SJCRH30 (cell line): ENCODE data around the gene GPC6. TPM values are rescaled to one million over a fixed set of nuclear protein-coding genes. Genes with fewer than 3 reads are reported as not detected.
A peak's percentile ranks its signal among the peaks of the same experiment; 100 is the strongest.
"Not testable (repeated sequence)": the region's sequence is repeated elsewhere in the genome, so short reads cannot be mapped to it uniquely, and the experiment has no call there.

Experiments
- DNase-seq, 2 experiments: peaks; one replicate each; pipeline ENCODE4 v3.0.0-alpha.2; 2015 to 2020
- H3K27ac ChIP-seq: fragments of 250-450 bp; sonication (Bioruptor Pico); 2 replicates; pipeline ENCODE4 v1.5.1; 2020; ENCODE audit warnings: mild to moderate bottlenecking, moderate library complexity
- H3K27me3 ChIP-seq: fragments of 250-450 bp; sonication (Bioruptor Pico); 2 replicates; pipeline ENCODE4 v1.5.1; 2020; ENCODE audit warnings: mild to moderate bottlenecking, moderate library complexity
- H3K36me3 ChIP-seq: fragments of 250-450 bp; sonication (Bioruptor Pico); 2 replicates; pipeline ENCODE4 v1.5.1; 2020; ENCODE audit warnings: mild to moderate bottlenecking, moderate library complexity
- H3K4me1 ChIP-seq: fragments of 250-450 bp; sonication (Bioruptor Pico); 2 replicates; pipeline ENCODE4 v1.5.1; 2020; ENCODE audit warnings: mild to moderate bottlenecking, moderate library complexity
- H3K4me3 ChIP-seq: fragments of 250-450 bp; sonication (Bioruptor Pico); 2 replicates; pipeline ENCODE4 v1.5.1; 2020; ENCODE audit warnings: mild to moderate bottlenecking, moderate library complexity
- H3K9me3 ChIP-seq: fragments of 250-450 bp; sonication (Bioruptor Pico); replicated peaks from 2 replicates; pipeline ENCODE4 v1.5.1; 2020; ENCODE audit warnings: mild to moderate bottlenecking, moderate library complexity
- total RNA-seq: library from RNA; depleted of rRNA; stranded (reverse); fragments of >200 nt; shearing (Covaris generic); gene quantifications from 2 replicates; pipeline ENCODE4 v1.2.3, GENCODE V29; 2014; rRNA removed

GPC6 gene
- 19.5 and 21.1 TPM in 2 replicates for total RNA-seq

DNA sequence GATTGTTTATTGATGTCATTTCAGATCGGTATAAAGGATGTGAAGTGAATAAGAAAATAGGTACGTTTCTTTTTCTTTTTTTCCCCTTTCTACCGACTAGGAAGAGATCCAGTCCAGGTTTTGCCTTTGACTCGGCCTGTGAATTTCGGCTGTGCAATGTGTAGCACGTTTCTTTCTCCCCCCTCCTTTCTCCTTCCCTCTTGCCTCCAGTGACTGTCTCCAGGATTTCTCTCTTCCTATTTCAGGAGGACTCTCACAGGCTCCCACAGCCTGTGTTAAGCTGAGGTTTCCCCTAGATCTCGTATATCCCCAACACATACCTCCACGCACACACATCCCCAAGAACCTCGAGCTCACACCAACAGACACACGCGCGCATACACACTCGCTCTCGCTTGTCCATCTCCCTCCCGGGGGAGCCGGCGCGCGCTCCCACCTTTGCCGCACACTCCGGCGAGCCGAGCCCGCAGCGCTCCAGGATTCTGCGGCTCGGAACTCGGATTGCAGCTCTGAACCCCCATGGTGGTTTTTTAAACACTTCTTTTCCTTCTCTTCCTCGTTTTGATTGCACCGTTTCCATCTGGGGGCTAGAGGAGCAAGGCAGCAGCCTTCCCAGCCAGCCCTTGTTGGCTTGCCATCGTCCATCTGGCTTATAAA, at the start of gene GPC6:
GPC6 (plus strand) TSS at position 185 of the 657 bp plus-strand sequence.
- H3K27ac ChIP-seq, result peak within 1 kb of the TSS; percentile 88
- no peaks in the 10 kb centered on the region for H3K27me3 ChIP-seq

GRCh38 chr13:93180356-93180969, 46.1 kb upstream of the GPC6 start:
- Histone ChIP-seq H3K27me3 (no peaks in the 10 kb centered on the region), H3K9me3 (no peaks in the 10 kb centered on the region), H3K36me3 (no peaks in the 10 kb centered on the region), H3K4me1 (peaks cover 2% of the 10 kb centered on the region; the same call in 1 of the 2 replicates), H3K27ac (no peak overlapping the region), H3K4me3 (no peak overlapping the region)
- peak in 1 of 2 experiments; percentile 8 for DNase-seq

More for the DNA sequence above, at the start of gene GPC6:
- H3K9me3 ChIP-seq, result no peaks in the 10 kb centered on the region
- peak within 1 kb of the TSS; percentile 71 for H3K4me3 ChIP-seq
- peak; percentile 76 to 92 for DNase-seq
- H3K36me3 ChIP-seq, result no peaks in the 10 kb centered on the region
- H3K4me1 ChIP-seq, result peaks cover 8% of the 10 kb centered on the region

GRCh38 chr13:93182406-93182805, 44.2 kb upstream of the GPC6 start:
- H3K4me1 ChIP-seq, result peaks cover 2% of the 10 kb centered on the region; the same call in 1 of the 2 replicates
- H3K27me3 ChIP-seq, result no peaks in the 10 kb centered on the region
- no peak for DNase-seq
- H3K27ac ChIP-seq, result no peak overlapping the region
- H3K4me3 ChIP-seq, result no peak overlapping the region
- H3K36me3 ChIP-seq, result no peaks in the 10 kb centered on the region
- no peaks in the 10 kb centered on the region for H3K9me3 ChIP-seq

DNA sequence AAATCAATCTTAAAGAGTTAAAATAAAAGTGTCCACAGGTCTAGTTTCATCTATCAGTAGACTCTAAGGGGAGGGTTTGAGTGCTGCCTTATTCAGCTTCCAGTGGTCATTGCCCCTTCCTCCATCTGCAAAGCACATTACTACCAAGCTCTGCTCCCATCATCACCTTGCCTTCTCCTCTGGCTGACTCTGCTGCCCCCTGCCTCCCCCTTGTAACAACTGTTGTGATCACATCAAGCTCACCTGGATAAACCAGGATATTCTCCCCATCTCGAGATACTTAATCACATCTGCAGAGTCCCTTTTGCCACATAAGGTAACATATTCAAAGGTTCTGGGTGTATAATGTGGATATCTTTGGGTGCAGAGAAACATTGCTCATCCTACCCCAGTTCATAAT, 43.3 kb upstream of the GPC6 start:
- Histone ChIP-seq H3K36me3 (no peaks in the 10 kb centered on the region), H3K4me1 (peaks cover 2% of the 10 kb centered on the region; the same call in 1 of the 2 replicates), H3K27ac (no peak overlapping the region), H3K27me3 (no peaks in the 10 kb centered on the region), H3K4me3 (no peak overlapping the region), H3K9me3 (no peaks in the 10 kb centered on the region)
- DNase-seq, result peak in 1 of 2 experiments; percentile 3

DNA sequence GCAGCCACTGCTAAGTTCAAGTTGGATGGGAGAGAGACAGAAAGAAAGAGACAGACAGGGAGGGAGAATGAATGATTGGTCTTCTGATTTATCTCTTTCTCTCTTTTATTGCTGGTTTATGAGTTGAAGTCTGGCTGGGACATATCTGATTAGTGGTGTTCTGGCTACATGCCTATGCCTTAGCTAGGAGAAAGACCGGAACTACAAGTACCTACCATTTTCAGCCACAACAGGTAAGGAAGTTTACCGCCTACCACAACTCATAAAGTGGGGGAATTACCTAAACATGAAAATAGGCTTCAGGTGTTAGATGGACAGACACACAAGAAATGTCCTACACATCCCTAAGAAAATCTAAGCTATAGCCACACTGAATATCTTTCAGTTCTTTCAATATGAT, 36.6 kb upstream of the GPC6 start:
- no peak for DNase-seq
- H3K4me1 ChIP-seq, result no peaks in the 10 kb centered on the region
- H3K27ac ChIP-seq, result no peak overlapping the region
- no peaks in the 10 kb centered on the region for H3K9me3 ChIP-seq
- no peak overlapping the region for H3K4me3 ChIP-seq
- H3K27me3 ChIP-seq, result no peaks in the 10 kb centered on the region
- H3K36me3 ChIP-seq, result no peaks in the 10 kb centered on the region

GRCh38 chr13:93193682-93194081, 32.9 kb upstream of the GPC6 start:
- Histone ChIP-seq H3K4me1 (no peaks in the 10 kb centered on the region), H3K27ac (no peak overlapping the region), H3K4me3 (no peak overlapping the region), H3K9me3 (no peaks in the 10 kb centered on the region), H3K27me3 (no peaks in the 10 kb centered on the region), H3K36me3 (no peaks in the 10 kb centered on the region)
- no peak for DNase-seq

DNA sequence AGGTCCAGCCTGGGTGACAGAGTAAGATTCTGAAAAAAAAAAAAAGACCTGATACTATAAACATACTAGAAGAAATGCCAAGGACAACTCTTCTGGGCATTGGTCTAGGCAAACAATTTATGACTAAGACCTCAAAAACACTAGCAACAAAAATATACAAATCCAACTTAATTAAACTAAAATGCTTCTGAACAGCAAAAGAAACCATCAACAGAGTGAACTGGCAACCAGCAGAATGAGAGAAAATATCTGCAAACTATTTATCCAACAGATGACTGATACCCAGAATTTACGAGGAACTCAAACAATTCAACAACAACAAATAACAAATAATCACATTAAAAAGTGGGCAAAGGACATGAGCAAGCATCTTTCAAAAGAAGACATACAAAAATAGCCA, 26.8 kb upstream of the GPC6 start:
- Histone ChIP-seq H3K9me3 (no peaks in the 10 kb centered on the region), H3K27me3 (no peaks in the 10 kb centered on the region), H3K4me1 (no peaks in the 10 kb centered on the region), H3K36me3 (no peaks in the 10 kb centered on the region), H3K4me3 (no peak overlapping the region), H3K27ac (no peak overlapping the region)
- DNase-seq, result no peak

DNA sequence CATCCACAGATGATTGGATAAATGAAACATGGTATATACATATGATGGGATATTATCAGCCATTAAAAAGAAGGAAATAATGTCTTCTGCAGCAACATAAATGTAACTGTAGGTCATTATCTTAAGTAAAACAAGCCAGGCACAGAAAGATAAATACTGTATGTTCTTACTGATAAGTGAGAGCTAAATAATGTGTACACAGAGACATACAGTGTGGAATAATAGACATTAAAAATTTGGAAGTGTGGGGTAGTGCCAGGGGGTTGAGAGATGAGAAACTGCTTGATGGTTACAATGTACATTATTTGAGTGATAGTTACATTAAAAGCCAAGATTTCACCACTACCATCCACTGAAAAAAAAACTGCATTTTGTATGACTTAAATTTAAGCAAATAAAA, 26.0 kb upstream of the GPC6 start:
- Histone ChIP-seq H3K4me1 (no peaks in the 10 kb centered on the region), H3K27me3 (no peaks in the 10 kb centered on the region), H3K36me3 (no peaks in the 10 kb centered on the region), H3K4me3 (no peak overlapping the region), H3K9me3 (no peaks in the 10 kb centered on the region), H3K27ac (no peak overlapping the region)
- DNase-seq, result no peak

GRCh38 chr13:93201992-93202558, 24.5 kb upstream of the GPC6 start:
- Histone ChIP-seq H3K36me3 (no peaks in the 10 kb centered on the region), H3K4me3 (no peak overlapping the region), H3K9me3 (no peaks in the 10 kb centered on the region), H3K27ac (no peak overlapping the region), H3K27me3 (no peaks in the 10 kb centered on the region), H3K4me1 (no peaks in the 10 kb centered on the region)
- no peak for DNase-seq

DNA sequence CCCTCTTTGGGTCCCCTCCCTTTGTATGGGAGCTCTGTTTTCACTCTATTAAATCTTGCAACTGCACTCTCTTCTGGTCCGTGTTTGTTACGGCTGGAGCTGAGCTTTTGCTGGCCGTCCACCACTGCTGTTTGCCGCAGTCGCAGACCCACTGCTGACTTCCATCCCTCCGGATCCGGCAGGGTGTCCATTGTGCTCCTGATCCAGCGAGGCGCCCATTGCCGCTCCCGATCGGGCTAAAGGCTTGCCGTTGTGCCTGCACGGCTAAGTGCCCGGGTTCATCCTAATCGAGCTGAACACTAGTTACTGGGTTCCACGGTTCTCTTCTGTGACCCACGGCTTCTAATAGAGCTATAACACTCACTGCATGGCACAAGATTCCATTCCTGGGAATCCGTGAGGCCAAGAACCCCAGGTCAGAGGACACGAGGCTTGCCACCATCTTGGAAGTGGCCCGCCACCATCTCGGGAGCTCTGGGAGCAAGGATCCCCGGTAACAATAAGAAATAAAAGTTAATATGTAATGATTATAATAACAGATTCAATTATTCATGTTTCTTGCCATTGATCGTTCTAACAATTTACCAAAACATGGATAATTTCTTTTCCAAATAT, 19.7 kb upstream of the GPC6 start:
- not testable (repeated sequence) for H3K4me1 ChIP-seq, H3K9me3 ChIP-seq, DNase-seq, H3K27me3 ChIP-seq, H3K36me3 ChIP-seq, H3K4me3 ChIP-seq, H3K27ac ChIP-seq

GRCh38 chr13:93216122-93216521, 10.5 kb upstream of the GPC6 start:
- H3K27ac ChIP-seq, result no peak overlapping the region
- no peak for DNase-seq

GRCh38 chr13:93217721-93218261, 8.8 kb upstream of the GPC6 start:
- Histone ChIP-seq H3K36me3 (no peaks in the 10 kb centered on the region), H3K4me3 (no peak overlapping the region), H3K9me3 (no peaks in the 10 kb centered on the region), H3K27me3 (no peaks in the 10 kb centered on the region), H3K4me1 (no peaks in the 10 kb centered on the region), H3K27ac (peak overlapping the region; percentile 27; the same call in 1 of the 2 replicates)
- DNase-seq, result peak in 1 of 2 experiments; percentile 54

More at GRCh38 chr13:93216122-93216521, 10.5 kb upstream of the GPC6 start:
- H3K9me3 ChIP-seq, result no peaks in the 10 kb centered on the region
- H3K27me3 ChIP-seq, result no peaks in the 10 kb centered on the region
- no peak overlapping the region for H3K4me3 ChIP-seq
- no peaks in the 10 kb centered on the region for H3K4me1 ChIP-seq
- H3K36me3 ChIP-seq, result no peaks in the 10 kb centered on the region

DNA sequence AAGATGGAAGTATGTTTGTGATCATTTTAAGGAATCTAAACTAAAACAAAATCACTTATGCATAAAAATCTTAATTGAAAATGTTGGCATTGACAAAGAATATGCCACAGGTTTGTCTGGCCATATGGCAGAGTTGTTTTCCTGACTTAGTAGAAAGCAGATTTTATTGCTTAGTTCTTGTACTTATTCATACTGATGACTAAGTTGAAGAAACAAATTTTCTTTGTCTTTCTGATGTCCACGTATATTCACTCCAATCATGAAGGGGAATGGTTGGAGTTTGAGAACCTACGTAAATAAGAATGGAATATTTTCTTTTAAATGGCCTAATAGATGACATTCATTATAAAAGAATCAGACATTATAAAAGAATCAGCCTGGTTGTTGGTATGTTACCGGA, 8.0 kb upstream of the GPC6 start:
- no peaks in the 10 kb centered on the region for H3K4me1 ChIP-seq
- no peaks in the 10 kb centered on the region for H3K9me3 ChIP-seq
- no peaks in the 10 kb centered on the region for H3K36me3 ChIP-seq
- no peak overlapping the region for H3K4me3 ChIP-seq
- no peak for DNase-seq
- no peak overlapping the region for H3K27ac ChIP-seq
- no peaks in the 10 kb centered on the region for H3K27me3 ChIP-seq

- Histone ChIP-seq H3K4me1 (no peaks in the 10 kb centered on the region), H3K9me3 (no peaks in the 10 kb centered on the region), H3K27me3 (no peaks in the 10 kb centered on the region), H3K4me3 (no peak overlapping the region), H3K27ac (no peak overlapping the region), H3K36me3 (no peaks in the 10 kb centered on the region)
- DNase-seq, result no peak
These were observed 6.5 kb upstream of the GPC6 start for GRCh38 chr13:93220073-93220472.

DNA sequence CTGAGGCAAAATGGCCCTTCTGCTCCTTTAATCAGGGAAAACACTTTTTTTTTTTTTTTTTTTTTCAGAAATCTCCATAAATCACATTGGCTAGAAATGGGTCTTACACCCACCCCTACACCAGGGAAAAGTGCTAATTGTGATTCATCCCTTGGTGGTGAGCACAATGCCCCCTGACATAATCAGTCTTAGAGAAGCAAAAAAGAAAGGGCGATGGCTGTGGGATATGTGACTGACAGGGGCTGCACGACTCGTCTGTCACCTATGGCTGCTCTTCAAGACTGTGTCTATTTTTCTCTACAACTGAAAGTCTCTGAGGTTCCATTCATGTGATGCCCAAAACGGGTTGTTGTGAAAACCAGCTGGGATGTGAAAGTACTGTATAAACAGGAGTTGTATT, 3.6 kb upstream of the GPC6 start:
- Histone ChIP-seq H3K36me3 (no peaks in the 10 kb centered on the region), H3K9me3 (no peaks in the 10 kb centered on the region), H3K27me3 (no peaks in the 10 kb centered on the region), H3K4me3 (no peak overlapping the region), H3K4me1 (no peaks in the 10 kb centered on the region), H3K27ac (no peak overlapping the region)
- DNase-seq, result no peak
